ENCODE data around the gene GPSM1.

GPSM1 gene

GRCh38 chr9:136306211-136307208, 20.8 kb upstream of the GPSM1 start:
- TF ChIP-seq ZFX (IDR thresholded peaks at IDR 0.05) = no peak
- H3K27ac ChIP-seq = no peak overlapping the region

GRCh38 chr9:136307215-136307750, 20.1 kb upstream of the GPSM1 start:
- no peak overlapping the region for H3K27ac ChIP-seq
- TF ChIP-seq ZFX (IDR thresholded peaks at IDR 0.05) (no peak), CTCF (conservative IDR thresholded peaks at IDR 0.05) (no peak)

GRCh38 chr9:136308006-136308701, 19.2 kb upstream of the GPSM1 start:
- H3K27ac ChIP-seq = no peak overlapping the region

GRCh38 chr9:136308702-136309053, 18.7 kb upstream of the GPSM1 start:
- no peak overlapping the region for H3K27ac ChIP-seq
- TF ChIP-seq CTCF (conservative IDR thresholded peaks at IDR 0.05) = no peak
- no peak for TF ChIP-seq ZFX (IDR thresholded peaks at IDR 0.05)

More at GRCh38 chr9:136308006-136308701, 19.2 kb upstream of the GPSM1 start:
- no peak for TF ChIP-seq CTCF (conservative IDR thresholded peaks at IDR 0.05)
- no peak for TF ChIP-seq ZFX (IDR thresholded peaks at IDR 0.05)

GRCh38 chr9:136309101-136309801, 18.1 kb upstream of the GPSM1 start:
- TF ChIP-seq ZFX (IDR thresholded peaks at IDR 0.05) (no peak), CTCF (conservative IDR thresholded peaks at IDR 0.05) (no peak)
- no peak overlapping the region for H3K27ac ChIP-seq

GRCh38 chr9:136309806-136310220, 17.5 kb upstream of the GPSM1 start:
- TF ChIP-seq ZFX (IDR thresholded peaks at IDR 0.05) (no peak), CTCF (conservative IDR thresholded peaks at IDR 0.05) (no peak)
- H3K27ac ChIP-seq = no peak overlapping the region

- no peak overlapping the region for H3K27ac ChIP-seq
- no peak for TF ChIP-seq CTCF (conservative IDR thresholded peaks at IDR 0.05)
- no peak for TF ChIP-seq ZFX (IDR thresholded peaks at IDR 0.05)
Measured at GRCh38 chr9:136310273-136311030, 16.9 kb upstream of the GPSM1 start.

Data from C4-2B (cell line).